ENCODE data around the gene DUSP15. TPM values are rescaled to one million over a fixed set of nuclear protein-coding genes. Genes with fewer than 3 reads are reported as not detected.

Gene DUSP15
- total RNA-seq, 4 donors from 2014 or later = 0.53 to 19.8 (median 2.3) TPM

GRCh38 chr20:31872406-31872805 is 2.1 kb upstream of the DUSP15 start:
- no peak overlapping the region for H3K4me3 ChIP-seq
- H3K27me3 ChIP-seq = peaks cover 0 to 7% of the 10 kb centered on the region in 2 donors
- DNase-seq = peak in 1 of 3 donors; percentile 38
- TF ChIP-seq POLR2A (IDR thresholded peaks at IDR 0.05) (no peak), CTCF (IDR thresholded peaks at IDR 0.05) (no peak)
- H3K4me1 ChIP-seq = peaks cover 0 to 15% (median 6%) of the 10 kb centered on the region in 4 donors
- no peak overlapping the region for H3K27ac ChIP-seq
- no peaks in the 10 kb centered on the region for H3K36me3 ChIP-seq
- no peaks in the 10 kb centered on the region for H3K9me3 ChIP-seq

GRCh38 chr20:31871618-31871954 is 1.3 kb upstream of the DUSP15 start:
- TF ChIP-seq CTCF (IDR thresholded peaks at IDR 0.05) (no peak), POLR2A (IDR thresholded peaks at IDR 0.05) (no peak)
- H3K27me3 ChIP-seq = peaks cover 0 to 7% of the 10 kb centered on the region in 2 donors
- no peaks in the 10 kb centered on the region for H3K9me3 ChIP-seq
- DNase-seq = no peak
- H3K4me1 ChIP-seq = peaks cover 0 to 15% (median 6%) of the 10 kb centered on the region in 4 donors
- H3K4me3 ChIP-seq = no peak overlapping the region
- H3K36me3 ChIP-seq = no peaks in the 10 kb centered on the region
- no peak overlapping the region for H3K27ac ChIP-seq

- DNase-seq = peak in 2 of 3 donors; percentile 66
- peak overlapping the region; percentile 10 to 55 (median 38) for H3K27ac ChIP-seq
These were observed 645 bp upstream of the DUSP15 start for GRCh38 chr20:31870726-31871617.

GRCh38 chr20:31869673-31869941 is 720 bp downstream of the DUSP15 start:
- peaks cover 0 to 7% of the 10 kb centered on the region in 2 donors for H3K27me3 ChIP-seq
- no peaks in the 10 kb centered on the region for H3K9me3 ChIP-seq
- H3K27ac ChIP-seq = no peak overlapping the region
- TF ChIP-seq CTCF (IDR thresholded peaks at IDR 0.05) = no peak
- no peak for TF ChIP-seq POLR2A (IDR thresholded peaks at IDR 0.05)
- no peaks in the 10 kb centered on the region for H3K36me3 ChIP-seq
- DNase-seq = no peak
- peak overlapping the region; percentile 57 to 77 (median 76) for H3K4me3 ChIP-seq
- H3K4me1 ChIP-seq = peaks cover 0 to 15% (median 6%) of the 10 kb centered on the region in 4 donors

More at GRCh38 chr20:31870726-31871617, 645 bp upstream of the DUSP15 start:
- Histone ChIP-seq H3K4me3 (peak overlapping the region; percentile 57 to 77 (median 76)), H3K4me1 (peaks cover 0 to 15% (median 6%) of the 10 kb centered on the region in 4 donors), H3K36me3 (no peaks in the 10 kb centered on the region), H3K9me3 (no peaks in the 10 kb centered on the region), H3K27me3 (peaks cover 0 to 7% of the 10 kb centered on the region in 2 donors)
- TF ChIP-seq CTCF (IDR thresholded peaks at IDR 0.05) (no peak), POLR2A (IDR thresholded peaks at IDR 0.05) (no peak)

GRCh38 chr20:31868853-31869672 is 1.3 kb downstream of the DUSP15 start:
- peaks cover 0 to 7% of the 10 kb centered on the region in 2 donors for H3K27me3 ChIP-seq
- TF ChIP-seq CTCF (IDR thresholded peaks at IDR 0.05) = no peak
- DNase-seq = peak in 1 of 3 donors; percentile 40
- peaks cover 0 to 15% (median 6%) of the 10 kb centered on the region in 4 donors for H3K4me1 ChIP-seq
- H3K36me3 ChIP-seq = no peaks in the 10 kb centered on the region
- no peak overlapping the region for H3K27ac ChIP-seq
- peak overlapping the region in 1 of 4 donors; percentile 74 for H3K4me3 ChIP-seq
- no peaks in the 10 kb centered on the region for H3K9me3 ChIP-seq

All from Peyer's patch (tissue), 4 donors.